PC-3 (cell line): Measurements from ENCODE around the gene PRKCD. TPM values are rescaled to one million over a fixed set of nuclear protein-coding genes. Genes with fewer than 3 reads are reported as not detected.

ENCODE experiments used
- ATAC-seq: fragments of 200-7000 bp; cut with Tn5 transposase; 2 replicates; pipeline ENCODE4 v1.9.1; 2020; ENCODE audit warnings: mild to moderate bottlenecking, moderate library complexity
- BruUV-seq: library from RNA; stranded (reverse); fragments of 400-500 nt; replicated peaks from 2 replicates; lab custom pipeline; 2021; lab: Mats Ljungman, UMichigan
- CTCF ChIA-PET: fragments of 300-600 bp; sonication (Branson Sonifier 250); formaldehyde crosslinking; loops from one replicate; lab custom pipeline; 2022; ENCODE audit warnings: antibody characterized with exemption; lab: Charles Lee
- POLR2A ChIA-PET: fragments of 300-600 bp; sonication (Branson Sonifier 250); formaldehyde crosslinking; loops from one replicate; lab custom pipeline; 2022; ENCODE audit warnings: antibody characterized with exemption; ENCODE audit not compliant: unreplicated experiment; lab: Charles Lee
- DNase-seq: peaks from one replicate; pipeline ENCODE4 v3.0.0-alpha.2; 2015
- H2AFZ ChIP-seq: fragments of 300-600 bp; sonication (generic); 2 replicates; pipeline ENCODE4 v1.6.0; 2016; ENCODE audit warnings: antibody characterized with exemption, low read length
- H3F3A ChIP-seq: fragments of 300-600 bp; sonication (generic); one replicate; pipeline ENCODE4 v1.6.0; 2017; ENCODE audit warnings: antibody characterized with exemption, low read length, control low read depth, mild to moderate bottlenecking; ENCODE audit not compliant: unreplicated experiment
- H3K27ac ChIP-seq: fragments of 300-600 bp; sonication (generic); 2 replicates; pipeline ENCODE4 v1.5.1; 2016; ENCODE audit warnings: mild to moderate bottlenecking, low read length
- H3K27me3 ChIP-seq: fragments of 300-600 bp; sonication (generic); 2 replicates; pipeline ENCODE4 v1.6.1; 2016; ENCODE audit warnings: low read length, mixed read lengths
- H3K36me3 ChIP-seq: fragments of 300-600 bp; sonication (generic); 2 replicates; pipeline ENCODE4 v1.6.1; 2016; ENCODE audit warnings: low read depth, mixed run types, low read length, mixed read lengths
- H3K4me1 ChIP-seq: fragments of 300-600 bp; sonication (generic); 2 replicates; pipeline ENCODE4 v1.5.1; 2016; ENCODE audit warnings: low read length; ENCODE audit not compliant: insufficient read depth
- H3K4me2 ChIP-seq: fragments of 300-600 bp; sonication (generic); 2 replicates; pipeline ENCODE4 v1.6.0; 2016; ENCODE audit warnings: low read length
- H3K4me3 ChIP-seq: fragments of 300-600 bp; sonication (generic); 2 replicates; pipeline ENCODE4 v1.5.1; 2016; ENCODE audit warnings: mild to moderate bottlenecking, low read length, mixed read lengths
- H3K79me2 ChIP-seq: fragments of 300-600 bp; sonication (generic); 2 replicates; pipeline ENCODE4 v1.6.1; 2017; ENCODE audit warnings: low read length, mixed read lengths
- H3K9ac ChIP-seq: fragments of 300-600 bp; sonication (generic); 2 replicates; pipeline ENCODE4 v1.6.0; 2016; ENCODE audit warnings: mild to moderate bottlenecking, low read length
- H3K9me2 ChIP-seq: fragments of 300-600 bp; sonication (generic); replicated peaks from 2 replicates; pipeline ENCODE4 v1.6.1; 2016; ENCODE audit warnings: mixed run types, low read length, mixed read lengths
- H3K9me3 ChIP-seq: fragments of 300-600 bp; sonication (generic); 2 replicates; pipeline ENCODE4 v1.6.1; 2016; ENCODE audit warnings: low read length, mixed read lengths
- H4K20me1 ChIP-seq: fragments of 300-600 bp; sonication (generic); 2 replicates; pipeline ENCODE4 v1.6.1; 2016; ENCODE audit warnings: low read length, mixed read lengths
- EZH2 ChIP-seq: fragments of 300-600 bp; sonication (generic); IDR thresholded peaks from one replicate; pipeline ENCODE4 v1.6.1; 2017; ENCODE audit warnings: antibody characterized with exemption, mild to moderate bottlenecking, low read length; ENCODE audit not compliant: unreplicated experiment
- EZH2phosphoT487 ChIP-seq: fragments of 300-600 bp; sonication (generic); IDR thresholded peaks from 2 replicates; pipeline ENCODE4 v1.6.1; 2018; ENCODE audit warnings: mild to moderate bottlenecking, antibody characterized with exemption, low read length, borderline replicate concordance
- intact Hi-C: fragments of 100-400 bp; cut with micrococcal nuclease; formaldehyde crosslinking; loops from 2 replicates; pipeline ENCODE4 v1.9.0; 2023
- total RNA-seq: library from RNA; depleted of rRNA; stranded (reverse); fragments of >200 nt; gene quantifications from 2 replicates; pipeline ENCODE4 v1.2.3, GENCODE V29; 2014
- TF ChIP-seq, protein P1 (sequence below): fragments of 300-600 bp; sonication (generic); conservative IDR thresholded peaks from 2 replicates; pipeline ENCODE4 v1.5.1; 2017; ENCODE audit warnings: antibody characterized with exemption, low read depth, mild to moderate bottlenecking, low read length

PRKCD gene
- total RNA-seq, 1 experiment from 2014 or later, result 7.8 TPM

GRCh38 chr3:53218131-53218530 is 57.1 kb downstream of the PRKCD start:
- ChIA-PET POLR2A (no interaction called here), CTCF (interaction anchor here (0.6 kb wide), 1 partner anchor 11 kb away, joined by 5 read pairs; no protein-coding TSS in a partner anchor)
- no peak overlapping the region for H3K9ac ChIP-seq
- H3K27ac ChIP-seq, result no peak overlapping the region
- ATAC-seq (no peak), DNase-seq (no peak)
- H3K4me2 ChIP-seq, result no peak overlapping the region
- no peaks in the 10 kb centered on the region for H3K9me2 ChIP-seq
- H3K79me2 ChIP-seq, result no peaks in the 10 kb centered on the region
- no peak overlapping the region for H3K4me3 ChIP-seq
- H2AFZ ChIP-seq, result no peak overlapping the region
- peaks cover 3% of the 10 kb centered on the region for H3K36me3 ChIP-seq
- BruUV-seq, result no TSS peak
- no peaks in the 10 kb centered on the region for H3F3A ChIP-seq
- no peaks in the 10 kb centered on the region for H3K4me1 ChIP-seq
- TF ChIP-seq EZH2 (no peak), EZH2phosphoT487 (no peak)
- TF ChIP-seq, protein P1, sequence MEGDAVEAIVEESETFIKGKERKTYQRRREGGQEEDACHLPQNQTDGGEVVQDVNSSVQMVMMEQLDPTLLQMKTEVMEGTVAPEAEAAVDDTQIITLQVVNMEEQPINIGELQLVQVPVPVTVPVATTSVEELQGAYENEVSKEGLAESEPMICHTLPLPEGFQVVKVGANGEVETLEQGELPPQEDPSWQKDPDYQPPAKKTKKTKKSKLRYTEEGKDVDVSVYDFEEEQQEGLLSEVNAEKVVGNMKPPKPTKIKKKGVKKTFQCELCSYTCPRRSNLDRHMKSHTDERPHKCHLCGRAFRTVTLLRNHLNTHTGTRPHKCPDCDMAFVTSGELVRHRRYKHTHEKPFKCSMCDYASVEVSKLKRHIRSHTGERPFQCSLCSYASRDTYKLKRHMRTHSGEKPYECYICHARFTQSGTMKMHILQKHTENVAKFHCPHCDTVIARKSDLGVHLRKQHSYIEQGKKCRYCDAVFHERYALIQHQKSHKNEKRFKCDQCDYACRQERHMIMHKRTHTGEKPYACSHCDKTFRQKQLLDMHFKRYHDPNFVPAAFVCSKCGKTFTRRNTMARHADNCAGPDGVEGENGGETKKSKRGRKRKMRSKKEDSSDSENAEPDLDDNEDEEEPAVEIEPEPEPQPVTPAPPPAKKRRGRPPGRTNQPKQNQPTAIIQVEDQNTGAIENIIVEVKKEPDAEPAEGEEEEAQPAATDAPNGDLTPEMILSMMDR, result no peak
- no peaks in the 10 kb centered on the region for H4K20me1 ChIP-seq
- no peaks in the 10 kb centered on the region for H3K9me3 ChIP-seq
- intact Hi-C loops, result no loop called here
- no peaks in the 10 kb centered on the region for H3K27me3 ChIP-seq

GRCh38 chr3:53219895-53220483 is 59.0 kb downstream of the PRKCD start:
- Histone ChIP-seq H3K9me3 (no peaks in the 10 kb centered on the region), H3F3A (no peaks in the 10 kb centered on the region), H3K79me2 (no peaks in the 10 kb centered on the region), H3K4me2 (no peak overlapping the region), H3K9ac (no peak overlapping the region), H3K27me3 (no peaks in the 10 kb centered on the region), H3K36me3 (peaks cover 20% of the 10 kb centered on the region), H4K20me1 (no peaks in the 10 kb centered on the region), H3K4me3 (no peak overlapping the region), H2AFZ (peak overlapping the region; percentile 36; the same call in 1 of the 2 replicates), H3K9me2 (no peaks in the 10 kb centered on the region), H3K27ac (no peak overlapping the region), H3K4me1 (no peaks in the 10 kb centered on the region)
- TF ChIP-seq EZH2, result no peak
- TF ChIP-seq, protein P1, result peak; percentile 97
- no peak for TF ChIP-seq EZH2phosphoT487
- intact Hi-C loops, result loop anchor here (1.0 to 2.0 kb wide), 3 partner anchors 60 to 491 kb away; partner anchors contain the start of gene DCP1A
- POLR2A ChIA-PET, result no interaction called here
- BruUV-seq, result no TSS peak
- peak; percentile 94 for DNase-seq
- CTCF ChIA-PET, result interaction anchor here (0.6 to 1.0 kb wide), 4 partner anchors 64 to 163 kb away, joined by 3 to 4 read pairs (median 3); no protein-coding TSS in a partner anchor
- ATAC-seq, result peak; percentile 95

DNA sequence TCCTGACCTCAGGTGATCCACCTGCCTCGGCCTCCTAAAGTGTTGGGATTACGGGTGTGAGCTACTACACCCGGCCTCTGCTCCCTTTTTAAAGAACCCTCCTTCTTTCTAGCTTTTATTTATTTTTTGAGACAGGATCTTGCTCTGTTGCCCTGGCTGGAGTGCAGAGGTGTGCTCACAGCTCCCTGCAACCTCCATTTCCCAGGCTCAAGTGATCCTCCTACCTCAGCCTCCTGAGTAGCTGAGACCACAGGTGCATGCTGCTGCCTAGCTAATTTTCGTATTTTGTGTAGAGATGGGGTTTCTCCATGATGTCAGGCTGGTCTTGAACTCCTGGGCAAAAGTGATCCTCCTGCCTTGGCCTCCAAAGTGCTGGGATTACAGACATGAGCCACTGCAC is 60.3 kb downstream of the PRKCD start:
- intact Hi-C loops, result loop anchor here (2.0 kb wide), 1 partner anchor 489 kb away; no protein-coding TSS in a partner anchor
- CTCF ChIA-PET, result no interaction called here
- H3F3A ChIP-seq, result no peaks in the 10 kb centered on the region
- H3K27ac ChIP-seq, result no peak overlapping the region
- no peak overlapping the region for H3K4me3 ChIP-seq
- POLR2A ChIA-PET, result no interaction called here
- no peak overlapping the region for H2AFZ ChIP-seq
- H3K4me1 ChIP-seq, result no peaks in the 10 kb centered on the region
- no peaks in the 10 kb centered on the region for H3K79me2 ChIP-seq
- H3K36me3 ChIP-seq, result peaks cover 34% of the 10 kb centered on the region
- no peaks in the 10 kb centered on the region for H3K27me3 ChIP-seq
- no peak overlapping the region for H3K4me2 ChIP-seq
- no peak for TF ChIP-seq EZH2
- TF ChIP-seq, protein P1, result no peak
- TF ChIP-seq EZH2phosphoT487, result no peak
- H3K9ac ChIP-seq, result no peak overlapping the region
- BruUV-seq, result no TSS peak
- DNase-seq (no peak), ATAC-seq (no peak)
- no peaks in the 10 kb centered on the region for H4K20me1 ChIP-seq
- no peaks in the 10 kb centered on the region for H3K9me3 ChIP-seq
- no peaks in the 10 kb centered on the region for H3K9me2 ChIP-seq
